Colonic mucosa (tissue), 4 donors: ENCODE measurements around the gene LORICRIN. TPM values are rescaled to one million over a fixed set of nuclear protein-coding genes. Genes with fewer than 3 reads are reported as not detected.

Experiments used
- DNase-seq: peaks from one replicate; pipeline ENCODE4 v3.0.0-alpha.2; 2020
- H3K27ac ChIP-seq: fragments of 200-600 bp; one replicate; pipeline ENCODE4 v1.8.0; 2021
- H3K27me3 ChIP-seq: fragments of 200-600 bp; one replicate; pipeline ENCODE4 v1.8.0; 2021
- H3K36me3 ChIP-seq: fragments of 200-600 bp; one replicate; pipeline ENCODE4 v1.8.0; 2021
- H3K4me1 ChIP-seq: fragments of 200-600 bp; one replicate; pipeline ENCODE4 v1.8.0; 2021; ENCODE audit warnings: mild to moderate bottlenecking
- H3K4me3 ChIP-seq: fragments of 200-600 bp; one replicate; pipeline ENCODE4 v1.8.0; 2021
- H3K9ac ChIP-seq, 2 donors: one replicate each; pipeline ENCODE4 v1.7.0; 2013; ENCODE audit warnings: control low read depth in 2 of 2, low read depth in 2 of 2, low read length in 2 of 2
- H3K9me3 ChIP-seq: fragments of 200-600 bp; one replicate; pipeline ENCODE4 v1.8.0; 2021
- CTCF ChIP-seq: fragments of 200-600 bp; IDR thresholded peaks from one replicate; pipeline ENCODE4 v1.8.0; 2022; ENCODE audit warnings: antibody characterized with exemption, mild to moderate bottlenecking
- intact Hi-C: fragments of 100-400 bp; cut with DNase I; formaldehyde crosslinking; loops from one replicate; pipeline ENCODE4 v1.14.1; 2022
- total RNA-seq, 2 donors: library from RNA; stranded (reverse); fragmentation: NEBNext Ultra II Directional in 1 of 2; extraction: Animal tissue kit (Norgen Biotek cat#: 25700) in 1 of 2; gene quantifications; one replicate each; pipeline ENCODE4 v1.2.1, GENCODE V29; 2021
- donor health status: healthy.
- donor health status: DM: no; HTN: no; CAD: no.
- donor health status: DM: no; HTN: no; CAD: no.

LORICRIN gene
- total RNA-seq, 2 donors from 2014 or later, result not detected

DNA sequence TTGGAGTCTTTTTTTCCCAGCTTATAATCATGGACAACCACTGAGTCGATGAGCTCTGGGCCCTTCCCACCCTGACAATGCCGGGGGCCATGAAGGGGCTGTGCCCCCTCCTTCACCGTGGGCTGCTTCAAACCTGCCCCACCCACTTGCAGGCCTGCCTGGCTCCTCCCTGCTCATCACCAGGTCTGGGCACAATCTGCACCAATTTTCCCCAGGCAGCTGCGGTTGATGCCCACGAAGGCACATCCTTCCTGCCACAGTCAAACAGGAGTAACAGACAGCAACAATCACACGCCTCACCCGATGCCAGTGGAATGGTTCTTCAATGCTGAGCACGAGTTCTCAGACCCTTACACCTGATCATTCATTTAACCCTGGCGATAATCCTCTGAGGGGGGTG, 34.4 kb downstream of the LORICRIN start:
- H3K27ac ChIP-seq, result no peak overlapping the region
- H3K9me3 ChIP-seq, result no peaks in the 10 kb centered on the region
- no peaks in the 10 kb centered on the region for H3K27me3 ChIP-seq
- no peak for TF ChIP-seq CTCF
- intact Hi-C loops, result no loop called here
- DNase-seq, result no peak
- no peaks in the 10 kb centered on the region for H3K36me3 ChIP-seq
- no peak overlapping the region for H3K9ac ChIP-seq
- H3K4me3 ChIP-seq, result no peak overlapping the region
- H3K4me1 ChIP-seq, result no peaks in the 10 kb centered on the region

GRCh38 chr1:153302308-153302707, 42.8 kb downstream of the LORICRIN start:
- no peaks in the 10 kb centered on the region for H3K36me3 ChIP-seq
- no peaks in the 10 kb centered on the region for H3K4me1 ChIP-seq
- intact Hi-C loops, result no loop called here
- no peak overlapping the region for H3K27ac ChIP-seq
- DNase-seq, result no peak
- H3K27me3 ChIP-seq, result no peaks in the 10 kb centered on the region
- H3K4me3 ChIP-seq, result no peak overlapping the region
- H3K9me3 ChIP-seq, result no peaks in the 10 kb centered on the region
- no peak for TF ChIP-seq CTCF
- H3K9ac ChIP-seq, result no peak overlapping the region

- Histone ChIP-seq H3K27me3 (no peaks in the 10 kb centered on the region), H3K27ac (no peak overlapping the region), H3K36me3 (no peaks in the 10 kb centered on the region), H3K4me1 (no peaks in the 10 kb centered on the region), H3K9ac (no peak overlapping the region), H3K9me3 (no peaks in the 10 kb centered on the region), H3K4me3 (no peak overlapping the region)
- no peak for DNase-seq
- TF ChIP-seq CTCF, result no peak
- intact Hi-C loops, result no loop called here
These were observed 46.2 kb downstream of the LORICRIN start for GRCh38 chr1:153305682-153306081.

GRCh38 chr1:153306303-153307220, 47.1 kb downstream of the LORICRIN start:
- Histone ChIP-seq H3K4me3 (no peak overlapping the region), H3K27ac (no peak overlapping the region), H3K36me3 (no peaks in the 10 kb centered on the region), H3K9ac (no peak overlapping the region), H3K27me3 (no peaks in the 10 kb centered on the region), H3K9me3 (no peaks in the 10 kb centered on the region), H3K4me1 (no peaks in the 10 kb centered on the region)
- intact Hi-C loops, result no loop called here
- TF ChIP-seq CTCF, result no peak
- no peak for DNase-seq

DNA sequence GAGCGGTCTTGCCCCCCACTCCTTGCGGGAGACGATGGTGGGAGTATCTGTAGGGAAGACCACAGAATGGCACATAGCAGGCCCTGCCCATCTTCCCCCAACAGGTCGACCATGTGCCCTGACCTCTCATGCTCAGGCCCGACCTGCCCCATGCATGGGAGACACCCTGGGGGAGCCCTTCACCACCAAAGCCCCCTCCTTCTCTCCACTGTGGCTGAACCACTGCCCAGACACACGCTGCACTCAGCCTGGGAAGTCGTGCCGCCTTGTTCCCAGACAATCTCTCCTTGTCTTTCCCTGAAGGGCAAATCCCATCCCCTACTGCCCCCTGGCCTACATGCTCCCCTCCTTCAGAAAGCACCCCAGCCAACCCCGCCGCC, 47.7 kb downstream of the LORICRIN start:
- H3K9me3 ChIP-seq, result no peaks in the 10 kb centered on the region
- H3K9ac ChIP-seq, result no peak overlapping the region
- no peak overlapping the region for H3K4me3 ChIP-seq
- TF ChIP-seq CTCF, result no peak
- no peaks in the 10 kb centered on the region for H3K36me3 ChIP-seq
- no peak for DNase-seq
- H3K4me1 ChIP-seq, result no peaks in the 10 kb centered on the region
- H3K27me3 ChIP-seq, result no peaks in the 10 kb centered on the region
- no peak overlapping the region for H3K27ac ChIP-seq
- intact Hi-C loops, result no loop called here
